HG02938 (cell line): ENCODE measurements around the gene VAMP4.

ENCODE experiments used
- ATAC-seq: cut with Tn5 transposase; IDR thresholded peaks from one replicate; pipeline ENCODE4 v1.9.1; 2021; ENCODE audit warnings: mild to moderate bottlenecking, moderate library complexity; ENCODE audit not compliant: unreplicated experiment

Gene VAMP4

GRCh38 chr1:171741872-171742576 lies at the start of gene VAMP4:
VAMP4 (minus strand) TSS chr1:171742065; CDS start chr1:171738414, 3,651 bp downstream.
- peak; percentile 86 for ATAC-seq

GRCh38 chr1:171790318-171790717 lies 48.5 kb upstream of the VAMP4 start:
- ATAC-seq, result no peak

GRCh38 chr1:171788696-171789095 lies 46.8 kb upstream of the VAMP4 start:
- ATAC-seq, result no peak

- ATAC-seq, result no peak
These were observed 46.0 kb upstream of the VAMP4 start for GRCh38 chr1:171787686-171788480.

GRCh38 chr1:171786534-171786933 lies 44.7 kb upstream of the VAMP4 start:
- ATAC-seq, result no peak

GRCh38 chr1:171785766-171786165 lies 43.9 kb upstream of the VAMP4 start:
- ATAC-seq, result no peak

GRCh38 chr1:171784784-171785183 lies 42.9 kb upstream of the VAMP4 start:
- ATAC-seq, result no peak

- ATAC-seq, result no peak
These were observed 42.1 kb upstream of the VAMP4 start for GRCh38 chr1:171783816-171784530.

- peak; percentile 97 for ATAC-seq
These were observed 39.5 kb upstream of the VAMP4 start, which contains the start of gene METTL13 for GRCh38 chr1:171781176-171781875. METTL13 (plus strand) TSS chr1:171781660; CDS start chr1:171781968, 308 bp downstream.

GRCh38 chr1:171780583-171781175 lies 38.8 kb upstream of the VAMP4 start:
- ATAC-seq, result no peak

- no peak for ATAC-seq
These were observed 30.4 kb upstream of the VAMP4 start for GRCh38 chr1:171772312-171772711.

GRCh38 chr1:171769754-171770153 lies 27.9 kb upstream of the VAMP4 start:
- no peak for ATAC-seq

GRCh38 chr1:171769171-171769570 lies 27.3 kb upstream of the VAMP4 start:
- ATAC-seq, result no peak

GRCh38 chr1:171763764-171764163 lies 21.9 kb upstream of the VAMP4 start:
- ATAC-seq, result no peak

GRCh38 chr1:171762143-171762563 lies 20.3 kb upstream of the VAMP4 start:
- no peak for ATAC-seq

- ATAC-seq, result no peak
These were observed 16.1 kb upstream of the VAMP4 start for GRCh38 chr1:171758011-171758410.

- ATAC-seq, result no peak
These were observed 15.0 kb upstream of the VAMP4 start for GRCh38 chr1:171756856-171757255.

- ATAC-seq, result no peak
These were observed 13.1 kb upstream of the VAMP4 start for GRCh38 chr1:171754971-171755370.

GRCh38 chr1:171754353-171754705 lies 12.5 kb upstream of the VAMP4 start:
- ATAC-seq, result no peak

GRCh38 chr1:171753685-171754352 lies 12.0 kb upstream of the VAMP4 start:
- no peak for ATAC-seq
